Mesangial cell (primary cell): ENCODE data around the gene ZNF678. TPM values are rescaled to one million over a fixed set of nuclear protein-coding genes. Genes with fewer than 3 reads are reported as not detected.

Source experiments
- total RNA-seq: library from RNA; depleted of rRNA; stranded (reverse); fragments of >200 nt; gene quantifications from 2 replicates; pipeline ENCODE4 v1.2.3, GENCODE V29; 2015

ZNF678 gene
- 4.1 and 9.3 TPM in 2 replicates for total RNA-seq

GRCh38 chr1:227563324-227564201, at the start of gene ZNF678:
Gene ZNF678 (plus strand): TSS chr1:227563556. CDS start chr1:227650992, 87,436 bp downstream.

Other genes with a start within 250 kb of the ZNF678 start
- gene CDC42BPA, start 245.1 kb upstream of the ZNF678 start, total RNA-seq, result 19.6 and 20.2 TPM in 2 replicates
- 22.0 and 22.1 TPM in 2 replicates for gene JMJD4, start 171.7 kb downstream of the ZNF678 start, total RNA-seq
- gene SNAP47, start 171.9 kb downstream of the ZNF678 start, total RNA-seq, result 34.4 and 39.7 TPM in 2 replicates